HCT116 (cell line): ENCODE measurements around the gene GMEB2. TPM values are rescaled to one million over a fixed set of nuclear protein-coding genes. Genes with fewer than 3 reads are reported as not detected.

Experiments used
- ATAC-seq: fragments of 200-7000 bp; cut with Tn5 transposase; 2 replicates; pipeline ENCODE4 v1.9.1; 2020; ENCODE audit warnings: mild to moderate bottlenecking, moderate library complexity
- BruUV-seq: library from RNA; stranded (reverse); fragments of 400-500 nt; replicated peaks from 2 replicates; lab custom pipeline; 2021; lab: Mats Ljungman, UMichigan
- CTCF ChIA-PET: fragments of 300-600 bp; sonication (Branson Sonifier 250); formaldehyde crosslinking; loops from one replicate; lab custom pipeline; 2021; ENCODE audit warnings: antibody characterized with exemption; lab: Charles Lee
- POLR2A ChIA-PET: fragments of 300-600, 350-600 bp; sonication (Branson Sonifier 250); formaldehyde crosslinking; loops from one replicate; lab custom pipeline; 2021; ENCODE audit warnings: antibody characterized with exemption; lab: Charles Lee
- RAD21 ChIA-PET, 2 experiments: fragments of 300-600 bp; sonication (Branson Sonifier 250); formaldehyde crosslinking; loops; one replicate each; lab custom pipeline; 2023; ENCODE audit warnings: low total read pairs in 2 of 2; ENCODE audit not compliant: uncharacterized antibody in 2 of 2, unreplicated experiment in 2 of 2, low non-redundant PET in 1 of 2; lab: Charles Lee
- DNase-seq: peaks from one replicate; pipeline ENCODE4 v3.0.0-alpha.2; 2010; ENCODE audit warnings: low read depth, low spot score
- H2AFZ ChIP-seq: fragments of 200-600 bp; shearing (Covaris generic), sonication (generic); 2 replicates; pipeline ENCODE4 v1.6.1; 2017; ENCODE audit warnings: low read depth, mixed run types, mixed read lengths, antibody characterized with exemption, low read length; ENCODE audit not compliant: poor library complexity, severe bottlenecking
- H3K27ac ChIP-seq: 2 replicates; pipeline ENCODE4 v1.5.1; 2012; ENCODE audit warnings: low read depth, low read length
- H3K27me3 ChIP-seq: fragments of 200-600 bp; sonication (generic); 2 replicates; pipeline ENCODE4 v1.6.1; 2016; ENCODE audit warnings: mixed run types, low read length, mixed read lengths; ENCODE audit not compliant: insufficient read depth
- H3K36me3 ChIP-seq, 2 experiments: fragments of 200-500 bp in 1 of 2; fragments of 200-600 bp in 1 of 2; sonication (Bioruptor generic) in 1 of 2; sonication (generic) in 1 of 2; 2 replicates each; pipeline versions ENCODE4 v1.5.1 to v1.6.1; 2014 to 2016; ENCODE audit warnings: low read length in 2 of 2, inconsistent platforms in 1 of 2, mixed read lengths in 1 of 2, mixed run types in 1 of 2; ENCODE audit not compliant: insufficient read depth in 2 of 2, control insufficient read depth in 1 of 2
- H3K4me1 ChIP-seq, 2 experiments: fragments of 200-600 bp in 1 of 2; sonication (generic) in 1 of 2; 2 replicates each; pipeline versions ENCODE4 v1.5.1 to v1.6.1; 2012 to 2017; ENCODE audit warnings: low read length in 2 of 2, inconsistent platforms in 1 of 2, mild to moderate bottlenecking in 1 of 2, mixed read lengths in 1 of 2, mixed run types in 1 of 2, moderate library complexity in 1 of 2; ENCODE audit not compliant: insufficient read depth in 2 of 2, control insufficient read depth in 1 of 2
- H3K4me2 ChIP-seq: fragments of 200-600 bp; sonication (generic); 2 replicates; pipeline ENCODE4 v1.6.1; 2017; ENCODE audit warnings: mixed run types, low read length, mixed read lengths
- H3K4me3 ChIP-seq, 2 experiments: fragments of 200-600 bp in 1 of 2; sonication (generic) in 1 of 2; replicated peaks in 1 of 2; 2 replicates each; pipeline ENCODE4 v1.5.1; 2011 to 2016; ENCODE audit warnings: low read length in 2 of 2, control low read depth in 1 of 2, low read depth in 1 of 2, mild to moderate bottlenecking in 1 of 2, mixed read lengths in 1 of 2, mixed run types in 1 of 2
- H3K79me2 ChIP-seq: fragments of 200-600 bp; sonication (generic); 2 replicates; pipeline ENCODE4 v1.6.1; 2017; ENCODE audit warnings: mild to moderate bottlenecking, mixed run types, low read length, moderate library complexity, mixed read lengths; ENCODE audit not compliant: insufficient read depth
- H3K9ac ChIP-seq: fragments of 200-600 bp; sonication (generic); 2 replicates; pipeline ENCODE4 v1.6.1; 2016; ENCODE audit warnings: low read length, mixed read lengths
- H3K9me2 ChIP-seq: fragments of 200-600 bp; sonication (generic), shearing (Covaris generic); 2 replicates; pipeline ENCODE4 v1.6.1; 2017; ENCODE audit warnings: mixed run types, mild to moderate bottlenecking, moderate library complexity; ENCODE audit not compliant: insufficient read depth
- H3K9me3 ChIP-seq, 2 experiments: fragments of 200-500 bp in 1 of 2; fragments of 200-600 bp in 1 of 2; sonication (Bioruptor generic) in 1 of 2; sonication (generic) in 1 of 2; 2 replicates each; pipeline ENCODE4 v1.6.1; 2014 to 2017; ENCODE audit warnings: low read length in 2 of 2, mixed read lengths in 2 of 2, inconsistent platforms in 1 of 2, low read depth in 1 of 2, mild to moderate bottlenecking in 1 of 2, mixed run types in 1 of 2, moderate library complexity in 1 of 2; ENCODE audit not compliant: control insufficient read depth in 1 of 2, insufficient read depth in 1 of 2
- H4K20me1 ChIP-seq: fragments of 200-600 bp; sonication (generic), shearing (Covaris generic); 2 replicates; pipeline ENCODE4 v1.6.1; 2017; ENCODE audit warnings: mixed run types, mild to moderate bottlenecking, moderate library complexity; ENCODE audit not compliant: insufficient read depth
- ATF3 ChIP-seq: IDR thresholded peaks from 2 replicates; pipeline ENCODE4 v1.6.1; 2012
- CEBPB ChIP-seq: IDR thresholded peaks from 2 replicates; pipeline ENCODE4 v1.6.1; 2012; ENCODE audit warnings: low read depth
- MAX ChIP-seq: IDR thresholded peaks from 2 replicates; pipeline ENCODE4 v1.6.1; 2012
- REST ChIP-seq: IDR thresholded peaks from 2 replicates; pipeline ENCODE4 v1.6.1; 2012; ENCODE audit warnings: low read depth
- ZBTB33 ChIP-seq: IDR thresholded peaks from 2 replicates; pipeline ENCODE4 v1.6.1; 2011; ENCODE audit warnings: mild to moderate bottlenecking, low read length, moderate library complexity; ENCODE audit not compliant: insufficient replicate concordance; ENCODE audit errors: extremely low read depth
- intact Hi-C: fragments of 100-400 bp; cut with micrococcal nuclease; formaldehyde crosslinking; loops from 2 replicates; pipeline ENCODE4 v1.10.0; 2022
- total RNA-seq: library from RNA; stranded (reverse); gene quantifications from one replicate; pipeline ENCODE4 v1.2.1, GENCODE V29; 2021; ENCODE audit not compliant: unreplicated experiment

Gene GMEB2
- total RNA-seq, 1 experiment from 2014 or later: 13.9 TPM

- no peak for ATAC-seq
- CTCF ChIA-PET: no interaction called here
Measured at GRCh38 chr20:63560856-63561609, 65.9 kb downstream of the GMEB2 start.

More at GRCh38 chr20:63560856-63561609, 65.9 kb downstream of the GMEB2 start:
- ChIA-PET RAD21 (no interaction called here), POLR2A (no interaction called here)
- Histone ChIP-seq H3K36me3 (no peaks in the 10 kb centered on the region; a peak in 3 of 4 replicates), H2AFZ (no peak overlapping the region), H3K79me2 (no peaks in the 10 kb centered on the region), H3K27ac (no peak overlapping the region), H3K9me3 (no peaks in the 10 kb centered on the region), H3K27me3 (no peaks in the 10 kb centered on the region), H3K9ac (no peak overlapping the region), H3K4me2 (no peak overlapping the region), H3K4me3 (no peak overlapping the region), H3K4me1 (no peaks in the 10 kb centered on the region), H4K20me1 (no peaks in the 10 kb centered on the region), H3K9me2 (no peaks in the 10 kb centered on the region)
- TF ChIP-seq ZBTB33 (no peak), REST (no peak), ATF3 (no peak), MAX (no peak), CEBPB (no peak)
- no peak for DNase-seq
- intact Hi-C loops: no loop called here
- no TSS peak for BruUV-seq
